ENCODE measurements around the gene AGAP2.

- TF ChIP-seq NCOA1 (IDR thresholded peaks at IDR 0.05; ENCODE audit: low read depth) (no peak), TRIM28 (IDR thresholded peaks at IDR 0.05) (no peak), FUS (optimal IDR thresholded peaks at IDR 0.05; ENCODE audit: low read depth, low read length) (no peak), ZC3H8 (IDR thresholded peaks at IDR 0.05) (no peak), FOXP4 (CRISPR knock-in tag; IDR thresholded peaks at IDR 0.05; ENCODE audit: borderline replicate concordance) (no peak), CTCF (IDR thresholded peaks at IDR 0.05 in 2 of 3, conservative IDR thresholded peaks at IDR 0.05 in 1 of 3; ENCODE audit: insufficient read depth in 2 of 3, low read depth in 1 of 3, low read length in 3 of 3) (no peak), CBX3 (IDR thresholded peaks at IDR 0.05; ENCODE audit: borderline replicate concordance in 1 of 2, low read length in 2 of 2) (no peak), MAFK (IDR thresholded peaks at IDR 0.05; ENCODE audit: low read length) (no peak), YY1 (IDR thresholded peaks at IDR 0.05; ENCODE audit: borderline replicate concordance in 1 of 3, control insufficient read depth in 1 of 3, extremely low read depth in 1 of 3, insufficient read depth in 3 of 3, insufficient read length in 1 of 3, insufficient replicate concordance in 2 of 3, low read depth in 1 of 3, low read length in 2 of 3) (no peak), GATAD2B (IDR thresholded peaks at IDR 0.05; ENCODE audit: borderline replicate concordance) (no peak), ATF7 (IDR thresholded peaks at IDR 0.05) (no peak), ZEB2 (IDR thresholded peaks at IDR 0.05) (no peak)
Observed at GRCh38 chr12:57733928-57734327, 4.6 kb downstream of the AGAP2 start.
